Thyroid gland (tissue), 4 donors: ENCODE measurements around the gene EFNA2.

Experiments
- CTCF ChIP-seq, 6 experiments: fragments of 200-600 bp in 3 of 6; fragments of 450-650 bp in 3 of 6; sonication (generic) in 3 of 6; IDR thresholded peaks; one replicate each; pipeline ENCODE4 v1.5.1; 2016 to 2019; ENCODE audit warnings: antibody characterized with exemption in 6 of 6, mild to moderate bottlenecking in 2 of 6, inconsistent platforms in 1 of 6, moderate library complexity in 1 of 6
- POLR2A ChIP-seq, 2 donors: fragments of 450-650 bp; IDR thresholded peaks; one replicate each; pipeline ENCODE4 v1.6.1; 2017; ENCODE audit warnings: antibody characterized with exemption in 2 of 2, mild to moderate bottlenecking in 2 of 2, moderate library complexity in 1 of 2

GRCh38 chr19:1247748-1248138 lies 37.9 kb upstream of the EFNA2 start:
- no peak for TF ChIP-seq CTCF (IDR thresholded peaks at IDR 0.05)
- no peak for TF ChIP-seq POLR2A (IDR thresholded peaks at IDR 0.05)
